Heart left ventricle (tissue), 13 donors: ENCODE measurements around the gene VEGFB.
A peak's percentile ranks its signal among the peaks of the same experiment; 100 is the strongest.

ENCODE experiments used
- POLR2A ChIP-seq, 2 donors: fragments of 450-650 bp; IDR thresholded peaks; one replicate each; pipeline ENCODE4 v1.6.1; 2017; ENCODE audit warnings: antibody characterized with exemption in 2 of 2, mild to moderate bottlenecking in 2 of 2, moderate library complexity in 2 of 2
- TF ChIP-seq, protein P1 (sequence below), 12 donors: fragments of 200-600 bp; sonication (generic) in 4 of 12; IDR thresholded peaks; one replicate each; pipeline versions ENCODE4 v1.5.0 to v1.8.0; 2018 to 2022; ENCODE audit warnings: antibody characterized with exemption in 12 of 12, mild to moderate bottlenecking in 5 of 12
- donor health status: ischemic (EF 13 %, LVEDD 7.1; RV severe dilation, severe dysfunction).
- donor health status: DM: no; HTN: yes; CAD: no.
- donor health status: DM: no; HTN: no; CAD: no.
- donor health status: ischemic (EF 25% LVEDD 6.9; RV normal size, moderate dysfunction).
- donor health status: ischemic (EF 25% LVEDD 5.7; RV mildly dilated, moderate dysfunction).
- donor health status: ischemic (EF 35%, LVEDD 5.7; RV mildly dilated, moderate dysfunction).
- donor health status: nonischemic (EF 11% LVEDD 7.7; RV severe dilation, severe dysfunction).
- donor health status: DM: yes; HTN: yes; CAD: no.
- donor health status: PGD.
- donor health status: ischemic (EF 29% LVEDD 5.4; RV normal size, mild dysfunction).
- donor health status: nonischemic (EF 23%, LVEDD 6.1; RV moderate dilation, normal function).

GRCh38 chr11:64240435-64241240, 6.3 kb downstream of the VEGFB start, which contains the start of gene FKBP2:
- TF ChIP-seq, protein P1, sequence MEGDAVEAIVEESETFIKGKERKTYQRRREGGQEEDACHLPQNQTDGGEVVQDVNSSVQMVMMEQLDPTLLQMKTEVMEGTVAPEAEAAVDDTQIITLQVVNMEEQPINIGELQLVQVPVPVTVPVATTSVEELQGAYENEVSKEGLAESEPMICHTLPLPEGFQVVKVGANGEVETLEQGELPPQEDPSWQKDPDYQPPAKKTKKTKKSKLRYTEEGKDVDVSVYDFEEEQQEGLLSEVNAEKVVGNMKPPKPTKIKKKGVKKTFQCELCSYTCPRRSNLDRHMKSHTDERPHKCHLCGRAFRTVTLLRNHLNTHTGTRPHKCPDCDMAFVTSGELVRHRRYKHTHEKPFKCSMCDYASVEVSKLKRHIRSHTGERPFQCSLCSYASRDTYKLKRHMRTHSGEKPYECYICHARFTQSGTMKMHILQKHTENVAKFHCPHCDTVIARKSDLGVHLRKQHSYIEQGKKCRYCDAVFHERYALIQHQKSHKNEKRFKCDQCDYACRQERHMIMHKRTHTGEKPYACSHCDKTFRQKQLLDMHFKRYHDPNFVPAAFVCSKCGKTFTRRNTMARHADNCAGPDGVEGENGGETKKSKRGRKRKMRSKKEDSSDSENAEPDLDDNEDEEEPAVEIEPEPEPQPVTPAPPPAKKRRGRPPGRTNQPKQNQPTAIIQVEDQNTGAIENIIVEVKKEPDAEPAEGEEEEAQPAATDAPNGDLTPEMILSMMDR (IDR thresholded peaks at IDR 0.05): no peak
- TF ChIP-seq POLR2A (IDR thresholded peaks at IDR 0.05): peak; percentile 65 to 91
